Measurements from ENCODE around the gene UBE2D2.

DNA sequence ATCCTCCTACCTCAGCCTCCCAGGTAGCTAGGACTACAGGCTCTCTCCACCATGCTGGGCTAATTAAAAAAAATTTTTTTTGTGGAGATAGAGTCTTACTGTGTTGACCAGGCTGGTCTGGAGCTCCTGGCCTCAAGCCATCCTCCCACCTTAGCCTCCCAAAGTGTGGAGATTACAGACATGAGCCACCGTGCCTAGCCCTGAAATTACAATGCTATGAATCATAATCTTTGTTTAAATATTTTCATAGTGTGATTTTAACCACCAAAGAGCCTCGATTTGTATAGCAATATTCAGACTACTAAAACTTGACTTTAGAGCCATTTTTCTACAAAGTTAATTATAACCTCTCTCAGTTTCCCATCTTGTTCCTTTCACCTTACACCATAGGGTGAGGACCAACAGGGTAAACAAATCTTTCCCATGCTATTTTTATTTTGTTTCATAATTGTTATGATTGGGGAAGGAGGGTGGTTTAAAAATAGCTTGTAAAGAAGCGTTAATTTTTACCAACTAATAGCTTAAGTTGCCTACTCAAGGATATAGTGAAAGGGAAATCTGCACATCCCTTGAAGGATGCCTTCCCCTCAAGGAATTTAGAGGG, 32.7 kb downstream of the UBE2D2 start:
- TF ChIP-seq POLR2A (IDR thresholded peaks at IDR 0.05) = no peak
- TF ChIP-seq, protein P1, sequence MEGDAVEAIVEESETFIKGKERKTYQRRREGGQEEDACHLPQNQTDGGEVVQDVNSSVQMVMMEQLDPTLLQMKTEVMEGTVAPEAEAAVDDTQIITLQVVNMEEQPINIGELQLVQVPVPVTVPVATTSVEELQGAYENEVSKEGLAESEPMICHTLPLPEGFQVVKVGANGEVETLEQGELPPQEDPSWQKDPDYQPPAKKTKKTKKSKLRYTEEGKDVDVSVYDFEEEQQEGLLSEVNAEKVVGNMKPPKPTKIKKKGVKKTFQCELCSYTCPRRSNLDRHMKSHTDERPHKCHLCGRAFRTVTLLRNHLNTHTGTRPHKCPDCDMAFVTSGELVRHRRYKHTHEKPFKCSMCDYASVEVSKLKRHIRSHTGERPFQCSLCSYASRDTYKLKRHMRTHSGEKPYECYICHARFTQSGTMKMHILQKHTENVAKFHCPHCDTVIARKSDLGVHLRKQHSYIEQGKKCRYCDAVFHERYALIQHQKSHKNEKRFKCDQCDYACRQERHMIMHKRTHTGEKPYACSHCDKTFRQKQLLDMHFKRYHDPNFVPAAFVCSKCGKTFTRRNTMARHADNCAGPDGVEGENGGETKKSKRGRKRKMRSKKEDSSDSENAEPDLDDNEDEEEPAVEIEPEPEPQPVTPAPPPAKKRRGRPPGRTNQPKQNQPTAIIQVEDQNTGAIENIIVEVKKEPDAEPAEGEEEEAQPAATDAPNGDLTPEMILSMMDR (IDR thresholded peaks at IDR 0.05) = no peak
